HEK293 (cell line): ENCODE results near the gene PGAP1.
"Not testable (repeated sequence)": the region's sequence is repeated elsewhere in the genome, so short reads cannot be mapped to it uniquely, and the experiment has no call there.

ENCODE experiments used
- CTCF ChIA-PET: fragments of 350-600 bp; formaldehyde crosslinking; extraction: SDS; loops from one replicate; lab custom pipeline; 2021; ENCODE audit warnings: antibody characterized with exemption; lab: Yijun Ruan, JAX
- POLR2A ChIA-PET: fragments of 300-600 bp; formaldehyde crosslinking; extraction: SDS; loops from one replicate; lab custom pipeline; 2020; ENCODE audit warnings: antibody characterized with exemption, inconsistent platforms; lab: Yijun Ruan, JAX
- H3K27ac ChIP-seq: fragments of 200-500 bp; sonication (Bioruptor generic); 2 replicates; pipeline ENCODE4 v1.5.1; 2014; ENCODE audit warnings: low read depth, low read length, control low read depth, inconsistent platforms; ENCODE audit errors: extremely low read depth
- H3K36me3 ChIP-seq, 2 experiments: fragments of 200-500 bp in 1 of 2; sonication (Bioruptor generic) in 1 of 2; 1 replicate in 1 of 2; 2 replicates in 1 of 2; pipeline ENCODE4 v1.5.1; 2014 to 2017; ENCODE audit warnings: inconsistent platforms in 2 of 2, low read length in 2 of 2; ENCODE audit not compliant: control insufficient read depth in 2 of 2, insufficient read depth in 1 of 2
- H3K4me1 ChIP-seq: fragments of 200-500 bp; sonication (Bioruptor generic); 2 replicates; pipeline ENCODE4 v1.5.1; 2014; ENCODE audit warnings: mild to moderate bottlenecking, low read length, inconsistent platforms; ENCODE audit not compliant: control insufficient read depth, insufficient read depth
- H3K4me3 ChIP-seq: 2 replicates; pipeline ENCODE4 v1.5.1; 2011; ENCODE audit warnings: low read depth, mild to moderate bottlenecking, control low read depth, low read length, moderate library complexity
- H3K9me3 ChIP-seq: fragments of 200-500 bp; sonication (Bioruptor generic); 2 replicates; pipeline ENCODE4 v1.5.1; 2014; ENCODE audit warnings: low read depth, low read length, inconsistent platforms; ENCODE audit not compliant: control insufficient read depth, insufficient read depth
- IKZF3 ChIP-seq: fragments of 450-650 bp; IDR thresholded peaks from 2 replicates; pipeline ENCODE4 v1.5.0; 2018; ENCODE audit warnings: missing biosample characterization, mild to moderate bottlenecking, missing genetic modification characterization, moderate library complexity
- KLF1 ChIP-seq: fragments of 450-650 bp; formaldehyde crosslinking; IDR thresholded peaks from 2 replicates; pipeline ENCODE4 v1.5.1; 2016; ENCODE audit warnings: missing biosample characterization, missing genetic modification characterization
- MZF1 ChIP-seq: fragments of 450-650 bp; formaldehyde crosslinking; IDR thresholded peaks from 2 replicates; pipeline ENCODE4 v1.5.1; 2017; ENCODE audit warnings: missing biosample characterization, missing genetic modification characterization, borderline replicate concordance
- OVOL3 ChIP-seq: fragments of 450-650 bp; formaldehyde crosslinking; IDR thresholded peaks from 2 replicates; pipeline ENCODE4 v1.5.1; 2016; ENCODE audit warnings: missing biosample characterization, missing genetic modification characterization
- PRDM6 ChIP-seq: fragments of 450-650 bp; formaldehyde crosslinking; IDR thresholded peaks from 2 replicates; pipeline ENCODE4 v1.5.1; 2017; ENCODE audit warnings: missing biosample characterization, missing genetic modification characterization
- SP3 ChIP-seq: fragments of 450-650 bp; formaldehyde crosslinking; IDR thresholded peaks from 2 replicates; pipeline ENCODE4 v1.5.1; 2016; ENCODE audit warnings: missing biosample characterization, missing genetic modification characterization
- ZBTB1 ChIP-seq: fragments of 450-650 bp; formaldehyde crosslinking; IDR thresholded peaks from 2 replicates; pipeline ENCODE4 v1.5.1; 2016; ENCODE audit warnings: missing biosample characterization, missing genetic modification characterization
- ZBTB20 ChIP-seq: fragments of 450-650 bp; formaldehyde crosslinking; IDR thresholded peaks from 2 replicates; pipeline ENCODE4 v1.5.1; 2016; ENCODE audit warnings: missing biosample characterization, missing genetic modification characterization
- ZBTB21 ChIP-seq: fragments of 450-650 bp; formaldehyde crosslinking; IDR thresholded peaks from 2 replicates; pipeline ENCODE4 v1.5.1; 2017; ENCODE audit warnings: missing biosample characterization, missing genetic modification characterization
- ZBTB48 ChIP-seq: fragments of 450-650 bp; formaldehyde crosslinking; IDR thresholded peaks from 2 replicates; pipeline ENCODE4 v1.5.1; 2016; ENCODE audit warnings: missing biosample characterization, missing genetic modification characterization
- ZNF132 ChIP-seq: fragments of 450-650 bp; formaldehyde crosslinking; IDR thresholded peaks from 2 replicates; pipeline ENCODE4 v1.5.1; 2017; ENCODE audit warnings: missing biosample characterization, missing genetic modification characterization, borderline replicate concordance
- ZNF169 ChIP-seq: fragments of 450-650 bp; formaldehyde crosslinking; IDR thresholded peaks from 2 replicates; pipeline ENCODE4 v1.5.1; 2016; ENCODE audit warnings: missing biosample characterization, missing genetic modification characterization
- ZNF211 ChIP-seq: fragments of 450-650 bp; formaldehyde crosslinking; IDR thresholded peaks from 2 replicates; pipeline ENCODE4 v1.5.1; 2016; ENCODE audit warnings: low read depth, missing biosample characterization, missing genetic modification characterization
- ZNF239 ChIP-seq: fragments of 450-650 bp; formaldehyde crosslinking; IDR thresholded peaks from 2 replicates; pipeline ENCODE4 v1.5.1; 2016; ENCODE audit warnings: missing biosample characterization, missing genetic modification characterization
- ZNF335 ChIP-seq: fragments of 450-650 bp; formaldehyde crosslinking; conservative IDR thresholded peaks from 2 replicates; pipeline ENCODE4 v1.5.1; 2016; ENCODE audit warnings: missing biosample characterization, missing genetic modification characterization
- ZNF341 ChIP-seq: fragments of 450-650 bp; formaldehyde crosslinking; IDR thresholded peaks from 2 replicates; pipeline ENCODE4; 2016; ENCODE audit warnings: low read depth, missing biosample characterization, missing genetic modification characterization
- ZNF354C ChIP-seq: fragments of 450-650 bp; formaldehyde crosslinking; IDR thresholded peaks from 2 replicates; pipeline ENCODE4 v1.5.1; 2016; ENCODE audit warnings: missing biosample characterization, missing genetic modification characterization, low read depth, borderline replicate concordance
- ZNF394 ChIP-seq: fragments of 450-650 bp; formaldehyde crosslinking; IDR thresholded peaks from 2 replicates; pipeline ENCODE4 v1.5.1; 2016; ENCODE audit warnings: missing biosample characterization, missing genetic modification characterization, mild to moderate bottlenecking, moderate library complexity, borderline replicate concordance
- ZNF514 ChIP-seq: fragments of 450-650 bp; formaldehyde crosslinking; IDR thresholded peaks from 2 replicates; pipeline ENCODE4 v1.5.1; 2016; ENCODE audit warnings: missing biosample characterization, missing genetic modification characterization
- ZNF600 ChIP-seq: fragments of 450-650 bp; formaldehyde crosslinking; IDR thresholded peaks from 2 replicates; pipeline ENCODE4 v1.5.1; 2016; ENCODE audit warnings: missing biosample characterization, missing genetic modification characterization
- ZNF707 ChIP-seq: fragments of 450-650 bp; formaldehyde crosslinking; IDR thresholded peaks from 2 replicates; pipeline ENCODE4 v1.5.1; 2016; ENCODE audit warnings: missing biosample characterization, missing genetic modification characterization
- ZSCAN23 ChIP-seq: fragments of 450-650 bp; formaldehyde crosslinking; IDR thresholded peaks from 2 replicates; pipeline ENCODE4 v1.5.1; 2016; ENCODE audit warnings: missing biosample characterization, missing genetic modification characterization
- TF ChIP-seq, protein P1 (sequence below): fragments of 450-650 bp; IDR thresholded peaks from 2 replicates; pipeline ENCODE4 v1.5.1; 2018; ENCODE audit warnings: missing biosample characterization, mild to moderate bottlenecking, missing genetic modification characterization
- TF ChIP-seq, protein P2 (sequence below): fragments of 450-650 bp; formaldehyde crosslinking; conservative IDR thresholded peaks from 2 replicates; pipeline ENCODE4 v1.5.1; 2016; ENCODE audit warnings: low read depth, missing biosample characterization, missing genetic modification characterization
- TF ChIP-seq, protein P3 (sequence below): fragments of 450-650 bp; formaldehyde crosslinking; IDR thresholded peaks from 2 replicates; pipeline ENCODE4 v1.5.1; 2016; ENCODE audit warnings: missing biosample characterization, missing genetic modification characterization

Gene PGAP1

GRCh38 chr2:196905365-196905764, 21.1 kb downstream of the PGAP1 start:
- CTCF ChIA-PET, POLR2A ChIA-PET, H3K4me1 ChIP-seq, H3K9me3 ChIP-seq: not testable (repeated sequence)
- TF ChIP-seq ZBTB20 (0 out of 2 replicates have a peak, but pooled peaks have one; percentile 23), ZNF335 (tag by site-specific recombination) (peak; percentile 51), ZNF341 (tag by site-specific recombination) (peak; percentile 81)
- peak overlapping the region; percentile 26 for H3K4me3 ChIP-seq
- H3K36me3 ChIP-seq, result peaks cover 10 to 21% of the 10 kb centered on the region in 2 experiments
- H3K27ac ChIP-seq, result peak overlapping the region; percentile 60; the same call in 1 of the 2 replicates

- no peak overlapping the region for H3K4me3 ChIP-seq
- POLR2A ChIA-PET, result no interaction called here
- peaks cover 14 to 29% of the 10 kb centered on the region in 2 experiments for H3K36me3 ChIP-seq
- H3K4me1 ChIP-seq, result peaks cover 3% of the 10 kb centered on the region; the same call in 1 of the 2 replicates
- TF ChIP-seq ZBTB21 (tag by site-specific recombination) (no peak), PRDM6 (0 out of 2 replicates have a peak, but pooled peaks have one; percentile 20), ZNF707 (tag by site-specific recombination) (no peak), ZNF354C (no peak)
- CTCF ChIA-PET, result interaction anchor here (0.6 to 0.7 kb wide), 2 partner anchors 54 to 111 kb away, joined by 3 read pairs; no protein-coding TSS in a partner anchor
- no peaks in the 10 kb centered on the region for H3K9me3 ChIP-seq
- no peak overlapping the region for H3K27ac ChIP-seq
These were observed 23.7 kb downstream of the PGAP1 start for GRCh38 chr2:196902828-196903227.

DNA sequence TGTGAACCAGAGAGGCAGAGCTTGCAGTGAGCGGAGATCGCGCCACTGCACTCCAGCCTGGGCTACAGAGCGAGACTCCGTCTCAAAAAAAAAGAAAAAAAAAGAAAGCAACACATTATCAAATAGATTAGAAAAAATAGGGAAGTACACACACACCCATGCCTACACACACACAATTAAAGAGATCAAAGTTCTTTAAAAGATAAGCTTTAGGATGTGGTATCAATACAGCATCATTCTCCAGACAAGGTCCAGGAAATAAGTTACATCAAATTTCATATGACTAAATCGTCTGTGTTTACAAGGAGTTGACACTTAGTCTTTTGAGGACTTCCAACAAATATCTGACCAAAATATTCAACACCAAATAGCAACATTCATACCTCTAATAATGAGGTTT, 25.7 kb downstream of the PGAP1 start:
- POLR2A ChIA-PET, result interaction anchor here (0.6 kb wide), 1 partner anchor 47 kb away, joined by 4 read pairs; no protein-coding TSS in a partner anchor
- H3K4me1 ChIP-seq, result peaks cover 3% of the 10 kb centered on the region; the same call in 1 of the 2 replicates
- H3K4me3 ChIP-seq, result no peak overlapping the region
- peaks cover 27 to 38% of the 10 kb centered on the region in 2 experiments for H3K36me3 ChIP-seq
- H3K27ac ChIP-seq, result no peak overlapping the region
- H3K9me3 ChIP-seq, result no peaks in the 10 kb centered on the region
- TF ChIP-seq, protein P1, sequence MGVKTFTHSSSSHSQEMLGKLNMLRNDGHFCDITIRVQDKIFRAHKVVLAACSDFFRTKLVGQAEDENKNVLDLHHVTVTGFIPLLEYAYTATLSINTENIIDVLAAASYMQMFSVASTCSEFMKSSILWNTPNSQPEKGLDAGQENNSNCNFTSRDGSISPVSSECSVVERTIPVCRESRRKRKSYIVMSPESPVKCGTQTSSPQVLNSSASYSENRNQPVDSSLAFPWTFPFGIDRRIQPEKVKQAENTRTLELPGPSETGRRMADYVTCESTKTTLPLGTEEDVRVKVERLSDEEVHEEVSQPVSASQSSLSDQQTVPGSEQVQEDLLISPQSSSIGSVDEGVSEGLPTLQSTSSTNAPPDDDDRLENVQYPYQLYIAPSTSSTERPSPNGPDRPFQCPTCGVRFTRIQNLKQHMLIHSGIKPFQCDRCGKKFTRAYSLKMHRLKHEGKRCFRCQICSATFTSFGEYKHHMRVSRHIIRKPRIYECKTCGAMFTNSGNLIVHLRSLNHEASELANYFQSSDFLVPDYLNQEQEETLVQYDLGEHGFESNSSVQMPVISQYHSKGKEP, result no peak
- TF ChIP-seq MZF1 (tag by site-specific recombination), result no peak
- TF ChIP-seq, protein P2, sequence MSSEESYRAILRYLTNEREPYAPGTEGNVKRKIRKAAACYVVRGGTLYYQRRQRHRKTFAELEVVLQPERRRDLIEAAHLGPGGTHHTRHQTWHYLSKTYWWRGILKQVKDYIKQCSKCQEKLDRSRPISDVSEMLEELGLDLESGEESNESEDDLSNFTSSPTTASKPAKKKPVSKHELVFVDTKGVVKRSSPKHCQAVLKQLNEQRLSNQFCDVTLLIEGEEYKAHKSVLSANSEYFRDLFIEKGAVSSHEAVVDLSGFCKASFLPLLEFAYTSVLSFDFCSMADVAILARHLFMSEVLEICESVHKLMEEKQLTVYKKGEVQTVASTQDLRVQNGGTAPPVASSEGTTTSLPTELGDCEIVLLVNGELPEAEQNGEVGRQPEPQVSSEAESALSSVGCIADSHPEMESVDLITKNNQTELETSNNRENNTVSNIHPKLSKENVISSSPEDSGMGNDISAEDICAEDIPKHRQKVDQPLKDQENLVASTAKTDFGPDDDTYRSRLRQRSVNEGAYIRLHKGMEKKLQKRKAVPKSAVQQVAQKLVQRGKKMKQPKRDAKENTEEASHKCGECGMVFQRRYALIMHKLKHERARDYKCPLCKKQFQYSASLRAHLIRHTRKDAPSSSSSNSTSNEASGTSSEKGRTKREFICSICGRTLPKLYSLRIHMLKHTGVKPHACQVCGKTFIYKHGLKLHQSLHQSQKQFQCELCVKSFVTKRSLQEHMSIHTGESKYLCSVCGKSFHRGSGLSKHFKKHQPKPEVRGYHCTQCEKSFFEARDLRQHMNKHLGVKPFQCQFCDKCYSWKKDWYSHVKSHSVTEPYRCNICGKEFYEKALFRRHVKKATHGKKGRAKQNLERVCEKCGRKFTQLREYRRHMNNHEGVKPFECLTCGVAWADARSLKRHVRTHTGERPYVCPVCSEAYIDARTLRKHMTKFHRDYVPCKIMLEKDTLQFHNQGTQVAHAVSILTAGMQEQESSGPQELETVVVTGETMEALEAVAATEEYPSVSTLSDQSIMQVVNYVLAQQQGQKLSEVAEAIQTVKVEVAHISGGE, result no peak
- TF ChIP-seq ZNF169 (tag by site-specific recombination), result no peak
- TF ChIP-seq OVOL3, result no peak
- no peak for TF ChIP-seq ZNF211
- TF ChIP-seq, protein P3, sequence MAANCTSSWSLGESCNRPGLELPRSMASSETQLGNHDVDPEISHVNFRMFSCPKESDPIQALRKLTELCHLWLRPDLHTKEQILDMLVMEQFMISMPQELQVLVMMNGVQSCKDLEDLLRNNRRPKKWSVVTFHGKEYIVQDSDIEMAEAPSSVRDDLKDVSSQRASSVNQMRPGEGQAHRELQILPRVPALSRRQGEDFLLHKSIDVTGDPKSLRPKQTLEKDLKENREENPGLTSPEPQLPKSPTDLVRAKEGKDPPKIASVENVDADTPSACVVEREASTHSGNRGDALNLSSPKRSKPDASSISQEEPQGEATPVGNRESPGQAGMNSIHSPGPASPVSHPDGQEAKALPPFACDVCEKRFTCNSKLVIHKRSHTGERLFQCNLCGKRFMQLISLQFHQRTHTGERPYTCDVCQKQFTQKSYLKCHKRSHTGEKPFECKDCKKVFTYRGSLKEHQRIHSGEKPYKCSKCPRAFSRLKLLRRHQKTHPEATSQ (tag by site-specific recombination), result no peak
- no peak for TF ChIP-seq ZBTB1 (tag by site-specific recombination)
- TF ChIP-seq ZNF394 (tag by site-specific recombination), result no peak
- TF ChIP-seq ZBTB48 (tag by site-specific recombination), result no peak
- TF ChIP-seq ZNF132 (tag by site-specific recombination), result no peak
- TF ChIP-seq KLF1, result no peak
- no peak for TF ChIP-seq IKZF3 (tag by site-specific recombination)
- no peak for TF ChIP-seq ZNF600 (tag by site-specific recombination)
- no peak for TF ChIP-seq ZNF239 (tag by site-specific recombination)
- TF ChIP-seq ZNF514, result no peak
- no peak for TF ChIP-seq ZSCAN23 (tag by site-specific recombination)
- no peak for TF ChIP-seq SP3
- CTCF ChIA-PET, result interaction anchor here (0.5 kb wide), 1 partner anchor 50 kb away, joined by 3 read pairs; no protein-coding TSS in a partner anchor
